DMS79 (cell line): ENCODE results near the gene CABP7.
"Not testable (repeated sequence)": the region's sequence is repeated elsewhere in the genome, so short reads cannot be mapped to it uniquely, and the experiment has no call there.

Experiments
- DNase-seq: peaks from one replicate; lab custom pipeline; 2025; lab: John Stamatoyannopoulos, UW

The CABP7 gene

GRCh38 chr22:29750029-29750428, 30.2 kb downstream of the CABP7 start:
- no peak for DNase-seq

GRCh38 chr22:29750559-29751538, 31.0 kb downstream of the CABP7 start:
- DNase-seq: no peak

GRCh38 chr22:29751669-29752068, 31.9 kb downstream of the CABP7 start:
- no peak for DNase-seq

- no peak for DNase-seq
Measured at GRCh38 chr22:29753808-29754657, 34.2 kb downstream of the CABP7 start.

- DNase-seq: not testable (repeated sequence)
Measured at GRCh38 chr22:29754658-29755395, 35.0 kb downstream of the CABP7 start.

- DNase-seq: no peak
Measured at GRCh38 chr22:29755889-29756288, 36.1 kb downstream of the CABP7 start.

- DNase-seq: no peak
Measured at GRCh38 chr22:29756341-29756740, 36.5 kb downstream of the CABP7 start.

- no peak for DNase-seq
Measured at GRCh38 chr22:29757096-29757495, 37.3 kb downstream of the CABP7 start.

GRCh38 chr22:29758068-29758622, 38.3 kb downstream of the CABP7 start:
- DNase-seq: no peak

- no peak for DNase-seq
Measured at GRCh38 chr22:29758959-29759358, 39.2 kb downstream of the CABP7 start.

- DNase-seq: no peak
Measured at GRCh38 chr22:29762263-29762662, 42.5 kb downstream of the CABP7 start.

GRCh38 chr22:29765905-29766631, 46.3 kb downstream of the CABP7 start:
- no peak for DNase-seq

- peak; percentile 88 for DNase-seq
Measured at GRCh38 chr22:29766632-29767170, 46.9 kb downstream of the CABP7 start, which contains the start of gene ZMAT5. ZMAT5 (minus strand) TSS chr22:29767007; CDS start chr22:29748544, 18,463 bp downstream.

- DNase-seq: peak; percentile 70
Measured at GRCh38 chr22:29767171-29768051, 47.6 kb downstream of the CABP7 start, which contains the start of gene UQCR10. UQCR10 (plus strand) TSS chr22:29767369; CDS start chr22:29767399, 30 bp downstream.

- DNase-seq: no peak
Measured at GRCh38 chr22:29768052-29768693, 48.4 kb downstream of the CABP7 start.

- peak; percentile 71 for DNase-seq
Measured at GRCh38 chr22:29769723-29770321, 50.0 kb downstream of the CABP7 start.

- DNase-seq: no peak
Measured at GRCh38 chr22:29772170-29772641, 52.4 kb downstream of the CABP7 start.

- DNase-seq: no peak
Measured at GRCh38 chr22:29773233-29773632, 53.4 kb downstream of the CABP7 start.
